Psoas muscle (tissue), 8 donors: Measurements from ENCODE around the gene KLHL17. TPM values are rescaled to one million over a fixed set of nuclear protein-coding genes. Genes with fewer than 3 reads are reported as not detected.
"Not testable (repeated sequence)": the region's sequence is repeated elsewhere in the genome, so short reads cannot be mapped to it uniquely, and the experiment has no call there.

Experiments used
- ATAC-seq, 4 donors: fragments of 200-7000 bp; cut with Tn5 transposase; one replicate each; pipeline ENCODE4 v1.9.1; 2020; ENCODE audit warnings: moderate library complexity in 3 of 4, mild to moderate bottlenecking in 2 of 4
- DNase-seq, 2 donors: peaks; one replicate each; pipeline ENCODE4 v3.0.0-alpha.2; 2020
- H3K27ac ChIP-seq: fragments of 200-600 bp; one replicate; pipeline ENCODE4 v1.8.0; 2022
- H3K27me3 ChIP-seq, 3 donors: fragments of 200-600 bp in 1 of 3; one replicate each; pipeline versions ENCODE4 v1.6.1 to v1.8.0; 2013 to 2022; ENCODE audit warnings: low read length in 2 of 3, mild to moderate bottlenecking in 2 of 3, moderate library complexity in 1 of 3; ENCODE audit not compliant: insufficient read depth in 3 of 3
- H3K36me3 ChIP-seq, 2 donors: fragments of 200-600 bp in 1 of 2; one replicate each; pipeline versions ENCODE4 v1.6.1 to v1.8.0; 2013 to 2022; ENCODE audit warnings: low read depth in 1 of 2, mild to moderate bottlenecking in 1 of 2, moderate library complexity in 1 of 2; ENCODE audit not compliant: insufficient read depth in 1 of 2
- H3K4me1 ChIP-seq: fragments of 200-600 bp; one replicate; pipeline ENCODE4 v1.8.0; 2022
- H3K4me3 ChIP-seq: fragments of 200-600 bp; one replicate; pipeline ENCODE4 v1.8.0; 2022; ENCODE audit warnings: mild to moderate bottlenecking
- H3K9me3 ChIP-seq: fragments of 200-600 bp; one replicate; pipeline ENCODE4 v1.8.0; 2022
- WGBS, 3 donors: extraction: QIAGEN DNeasy Blood & Tissue Kit; methylation state at CpG; one replicate each; pipeline versions ENCODE4 v1.1.6 to v1.1.7; 2013; 5-methylcytosine and 5-hydroxymethylcytosine counted together
- intact Hi-C, 2 donors: fragments of 100-400 bp; cut with DNase I; formaldehyde crosslinking; loops; one replicate each; pipeline versions ENCODE4 v1.11.0 to v1.14.2; 2022
- polyA plus RNA-seq, 3 donors: library from polyadenylated mRNA; stranded (reverse); fragments of 200-250 nt; gene quantifications; one replicate each; pipeline ENCODE4 v1.2.3, GENCODE V29; 2013
- total RNA-seq, 4 donors: library from RNA; stranded (reverse); fragmentation: NEBNext Ultra II Directional in 2 of 4; extraction: Animal tissue kit (Norgen Biotek cat#: 25700) in 2 of 4; gene quantifications; one replicate each; pipeline versions ENCODE4 v1.2.1 to v1.2.4, GENCODE V29; 2021 to 2023
- TF ChIP-seq, protein P1 (sequence below): fragments of 200-600 bp; IDR thresholded peaks from one replicate; pipeline ENCODE4 v1.8.0; 2022; ENCODE audit warnings: antibody characterized with exemption
- donor health status: healthy with polysubstance abuse.
- donor health status: DM: no; HTN: no; CAD: no; lungs with moderate emphysema.
- donor health status: Bipolar disorder and iron deficiency.
- donor health status: healthy.
- donor health status: DM: yes; HTN: yes; CAD: no.
- donor health status: DM: no; HTN: no; CAD: no.
- donor health status: DM: no; HTN: no; CAD: no.
- donor health status: DM: yes; HTN: yes; CAD: no.

KLHL17 gene
- total and polyA plus RNA-seq, 7 donors: 2.1 to 5.5 (median 3.4) TPM

- Histone ChIP-seq H3K27me3 (peaks cover 0 to 10% (median 0%) of the 10 kb centered on the region in 3 donors), H3K27ac (no peak overlapping the region), H3K36me3 (no peaks in the 10 kb centered on the region), H3K4me1 (peaks cover 22% of the 10 kb centered on the region), H3K4me3 (no peak overlapping the region), H3K9me3 (no peaks in the 10 kb centered on the region)
- intact Hi-C loops: loop anchor here in 1 of 2 donors (5.0 kb wide), 1 partner anchor 73 kb away; no protein-coding TSS in a partner anchor
- DNase-seq (no peak), ATAC-seq (no peak)
- 51 to 61% (median 61%) methylated on average over 8 to 9 of the region's 9 CpGs for WGBS, 3 donors
- TF ChIP-seq, protein P1, sequence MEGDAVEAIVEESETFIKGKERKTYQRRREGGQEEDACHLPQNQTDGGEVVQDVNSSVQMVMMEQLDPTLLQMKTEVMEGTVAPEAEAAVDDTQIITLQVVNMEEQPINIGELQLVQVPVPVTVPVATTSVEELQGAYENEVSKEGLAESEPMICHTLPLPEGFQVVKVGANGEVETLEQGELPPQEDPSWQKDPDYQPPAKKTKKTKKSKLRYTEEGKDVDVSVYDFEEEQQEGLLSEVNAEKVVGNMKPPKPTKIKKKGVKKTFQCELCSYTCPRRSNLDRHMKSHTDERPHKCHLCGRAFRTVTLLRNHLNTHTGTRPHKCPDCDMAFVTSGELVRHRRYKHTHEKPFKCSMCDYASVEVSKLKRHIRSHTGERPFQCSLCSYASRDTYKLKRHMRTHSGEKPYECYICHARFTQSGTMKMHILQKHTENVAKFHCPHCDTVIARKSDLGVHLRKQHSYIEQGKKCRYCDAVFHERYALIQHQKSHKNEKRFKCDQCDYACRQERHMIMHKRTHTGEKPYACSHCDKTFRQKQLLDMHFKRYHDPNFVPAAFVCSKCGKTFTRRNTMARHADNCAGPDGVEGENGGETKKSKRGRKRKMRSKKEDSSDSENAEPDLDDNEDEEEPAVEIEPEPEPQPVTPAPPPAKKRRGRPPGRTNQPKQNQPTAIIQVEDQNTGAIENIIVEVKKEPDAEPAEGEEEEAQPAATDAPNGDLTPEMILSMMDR: no peak
Measured at GRCh38 chr1:975365-975764, 15.0 kb downstream of the KLHL17 start.

DNA sequence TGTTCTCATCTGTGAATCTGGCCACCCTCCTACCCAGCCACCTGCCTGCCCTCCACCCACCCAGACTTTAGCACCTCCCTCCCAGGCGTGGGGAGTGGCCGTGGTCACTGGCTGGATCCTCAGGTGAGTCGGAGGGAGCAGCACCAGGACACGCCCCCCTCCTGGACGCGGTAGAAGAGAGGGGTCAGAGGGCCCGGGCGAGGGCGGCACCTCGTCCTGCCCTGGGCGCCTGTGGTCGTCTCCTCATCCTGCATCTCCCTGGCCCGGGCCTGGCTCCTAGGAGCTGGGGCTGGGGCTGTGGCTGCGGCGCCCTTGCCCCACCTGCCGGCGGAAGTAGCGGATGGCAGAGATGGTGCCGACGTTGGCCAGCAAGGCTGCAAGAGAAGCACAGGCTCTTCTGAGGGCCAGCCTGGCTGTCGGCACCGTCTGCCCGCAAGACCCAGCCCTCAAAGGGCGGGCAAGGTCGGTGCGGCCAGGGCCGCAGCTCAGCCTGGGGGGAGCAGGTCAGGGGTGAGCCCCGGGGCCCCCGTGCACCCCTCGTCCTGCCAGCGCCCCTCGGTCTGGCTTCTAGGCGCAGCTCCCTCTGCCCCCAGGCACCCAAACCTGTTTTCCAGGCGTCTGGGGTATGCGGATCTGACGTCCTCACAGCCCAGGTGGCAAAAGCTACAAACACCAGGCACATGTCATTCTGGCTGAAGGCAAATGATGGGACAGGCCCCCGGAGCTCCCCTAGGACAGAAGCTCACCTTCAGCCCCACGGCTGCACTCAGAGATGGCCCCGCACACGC, 15.7 kb downstream of the KLHL17 start:
- H3K27me3 ChIP-seq: peaks cover 0 to 6% (median 0%) of the 10 kb centered on the region in 3 donors
- TF ChIP-seq, protein P1: peak; percentile 39
- peak in 3 of 4 donors; percentile 1 to 33 (median 8) for ATAC-seq

DNA sequence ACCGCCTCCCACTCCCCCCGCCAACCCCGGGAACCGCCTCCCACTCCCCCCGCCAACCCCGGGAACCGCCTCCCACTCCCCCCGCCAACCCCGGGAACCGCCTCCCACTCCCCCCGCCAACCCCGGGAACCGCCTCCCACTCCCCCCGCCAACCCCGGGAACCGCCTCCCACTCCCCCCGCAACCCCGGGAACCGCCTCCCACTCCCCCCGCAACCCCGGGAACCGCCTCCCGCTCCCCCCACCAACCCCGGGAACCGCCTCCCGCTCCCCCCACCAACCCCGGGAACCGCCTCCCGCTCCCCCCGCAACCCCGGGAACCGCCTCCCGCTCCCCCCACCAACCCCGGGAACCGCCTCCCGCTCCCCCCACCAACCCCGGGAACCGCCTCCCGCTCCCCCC, 16.4 kb downstream of the KLHL17 start:
- intact Hi-C loops: loop anchor here in 1 of 2 donors (5.0 kb wide), 1 partner anchor 74 kb away; no protein-coding TSS in a partner anchor
- peaks cover 34% of the 10 kb centered on the region for H3K4me1 ChIP-seq
- peak; percentile 34 to 92 for DNase-seq
- not testable (repeated sequence) for H3K27ac ChIP-seq, ATAC-seq, H3K9me3 ChIP-seq, H3K27me3 ChIP-seq, H3K36me3 ChIP-seq, H3K4me3 ChIP-seq
- WGBS, 3 donors: 45 to 57% (median 56%) methylated on average over 11 to 15 of the region's 39 CpGs

More for the DNA sequence above, 15.7 kb downstream of the KLHL17 start:
- DNase-seq: peak; percentile 41 to 75
- 8 to 18% (median 10%) methylated on average over 25 to 40 of the region's 40 CpGs for WGBS, 3 donors
- H3K4me1 ChIP-seq: peaks cover 27% of the 10 kb centered on the region
- peak overlapping the region; percentile 28 for H3K4me3 ChIP-seq
- no peaks in the 10 kb centered on the region for H3K36me3 ChIP-seq
- intact Hi-C loops: loop anchor here in 1 of 2 donors (5.0 kb wide), 1 partner anchor 74 kb away; no protein-coding TSS in a partner anchor
- peak overlapping the region; percentile 75 for H3K27ac ChIP-seq
- H3K9me3 ChIP-seq: no peaks in the 10 kb centered on the region

GRCh38 chr1:978069-978834, 17.9 kb downstream of the KLHL17 start:
- Histone ChIP-seq H3K36me3 (no peaks in the 10 kb centered on the region), H3K9me3 (no peaks in the 10 kb centered on the region), H3K27ac (peak overlapping the region; percentile 93), H3K27me3 (peaks cover 0 to 5% (median 0%) of the 10 kb centered on the region in 3 donors), H3K4me3 (peak overlapping the region; percentile 53), H3K4me1 (peaks cover 40% of the 10 kb centered on the region)
- 47 to 62% (median 60%) methylated on average over 36 to 44 of the region's 44 CpGs for WGBS, 3 donors
- intact Hi-C loops: loop anchor here in 1 of 2 donors (5.0 kb wide), 1 partner anchor 76 kb away; no protein-coding TSS in a partner anchor
- DNase-seq (peak; percentile 56 to 89), ATAC-seq (peak in 1 of 4 donors; percentile 10)
- TF ChIP-seq, protein P1: no peak
